CD4-positive, alpha-beta T cell (primary cell): ENCODE results near the gene MTHFR. TPM values are rescaled to one million over a fixed set of nuclear protein-coding genes. Genes with fewer than 3 reads are reported as not detected.

Source experiments
- ATAC-seq: fragments of 200-7000 bp; cut with Tn5 transposase; one replicate; pipeline ENCODE4 v1.10.0; 2022; ENCODE audit warnings: mild to moderate bottlenecking; ENCODE audit not compliant: poor library complexity
- CTCF ChIA-PET: fragments of 350-600 bp; sonication (Branson Sonifier 250); formaldehyde crosslinking; loops from one replicate; lab custom pipeline; 2021; ENCODE audit warnings: antibody characterized with exemption, inconsistent platforms; lab: Charles Lee
- POLR2A ChIA-PET: fragments of 350-600 bp; sonication (Branson Sonifier 250); formaldehyde crosslinking; loops from one replicate; lab custom pipeline; 2021; ENCODE audit warnings: antibody characterized with exemption, inconsistent platforms; lab: Charles Lee
- DNase-seq, 14 experiments: peaks; one replicate each; pipeline ENCODE4 v3.0.0-alpha.2; 2013 to 2020; ENCODE audit warnings: mixed read lengths in 2 of 14
- H3K27ac ChIP-seq, 2 donors: one replicate each; pipeline versions ENCODE4 v1.5.1 to v1.7.0; 2013; ENCODE audit warnings: low read length in 2 of 2, low read depth in 1 of 2, mild to moderate bottlenecking in 1 of 2
- H3K27me3 ChIP-seq, 2 experiments: 1 replicate in 1 of 2; 2 replicates in 1 of 2; pipeline versions ENCODE4 v1.6.1 to v1.7.0; 2013; ENCODE audit warnings: low read length in 2 of 2, control low read depth in 1 of 2, mild to moderate bottlenecking in 1 of 2, moderate library complexity in 1 of 2; ENCODE audit not compliant: insufficient read depth in 2 of 2, control insufficient read depth in 1 of 2
- H3K36me3 ChIP-seq: one replicate; pipeline ENCODE4 v1.6.1; 2013; ENCODE audit warnings: low read length, control low read depth; ENCODE audit not compliant: insufficient read depth
- H3K4me1 ChIP-seq: one replicate; pipeline ENCODE4 v1.6.1; 2013; ENCODE audit warnings: low read length, control low read depth; ENCODE audit not compliant: insufficient read depth
- H3K4me3 ChIP-seq: one replicate; pipeline ENCODE4 v1.5.1; 2013; ENCODE audit warnings: mild to moderate bottlenecking, low read length, moderate library complexity
- H3K9me3 ChIP-seq, 2 experiments: 1 replicate in 1 of 2; 2 replicates in 1 of 2; pipeline versions ENCODE4 v1.6.1 to v1.7.0; 2013; ENCODE audit warnings: low read length in 2 of 2, mild to moderate bottlenecking in 2 of 2, control low read depth in 1 of 2, moderate library complexity in 1 of 2; ENCODE audit not compliant: control insufficient read depth in 1 of 2, insufficient read depth in 1 of 2
- H3K27ac Mint-ChIP-seq: one replicate; pipeline ENCODE4 v1.8.0; 2020; ENCODE audit warnings: mixed read lengths
- H3K27me3 Mint-ChIP-seq: one replicate; pipeline ENCODE4 v1.8.0; 2021; ENCODE audit warnings: mixed read lengths
- H3K36me3 Mint-ChIP-seq: one replicate; pipeline ENCODE4 v1.8.0; 2021; ENCODE audit warnings: low read depth, mixed read lengths
- H3K4me1 Mint-ChIP-seq: one replicate; pipeline ENCODE4 v1.8.0; 2021; ENCODE audit warnings: low read depth, mixed read lengths
- H3K4me3 Mint-ChIP-seq: one replicate; pipeline ENCODE4 v1.8.0; 2020; ENCODE audit warnings: mild to moderate bottlenecking, mixed read lengths
- H3K9me3 Mint-ChIP-seq: one replicate; pipeline ENCODE4 v1.8.0; 2020; ENCODE audit warnings: mixed read lengths
- intact Hi-C, 2 experiments: fragments of 100-400 bp; cut with DNase I in 1 of 2; cut with micrococcal nuclease in 1 of 2; formaldehyde crosslinking; loops; one replicate each; pipeline versions ENCODE4 v1.15.1 to v1.9.0; 2023 to 2025; cut with DNase I, micrococcal nuclease
- total RNA-seq, 174 experiments: library from RNA in 2 of 174; stranded (reverse) in 2 of 174; gene quantifications; one replicate each; pipeline ENCODE4 v1.2.3 and lab custom pipeline; 2021 to 2026
- TF ChIP-seq, protein P1 (sequence below): fragments of 200-600 bp; IDR thresholded peaks from one replicate; pipeline ENCODE4 v1.8.0; 2022; ENCODE audit warnings: antibody characterized with exemption, mild to moderate bottlenecking

MTHFR gene
- total RNA-seq, 2 experiments from 2014 or later, result 30.8 to 31.3 TPM

DNA sequence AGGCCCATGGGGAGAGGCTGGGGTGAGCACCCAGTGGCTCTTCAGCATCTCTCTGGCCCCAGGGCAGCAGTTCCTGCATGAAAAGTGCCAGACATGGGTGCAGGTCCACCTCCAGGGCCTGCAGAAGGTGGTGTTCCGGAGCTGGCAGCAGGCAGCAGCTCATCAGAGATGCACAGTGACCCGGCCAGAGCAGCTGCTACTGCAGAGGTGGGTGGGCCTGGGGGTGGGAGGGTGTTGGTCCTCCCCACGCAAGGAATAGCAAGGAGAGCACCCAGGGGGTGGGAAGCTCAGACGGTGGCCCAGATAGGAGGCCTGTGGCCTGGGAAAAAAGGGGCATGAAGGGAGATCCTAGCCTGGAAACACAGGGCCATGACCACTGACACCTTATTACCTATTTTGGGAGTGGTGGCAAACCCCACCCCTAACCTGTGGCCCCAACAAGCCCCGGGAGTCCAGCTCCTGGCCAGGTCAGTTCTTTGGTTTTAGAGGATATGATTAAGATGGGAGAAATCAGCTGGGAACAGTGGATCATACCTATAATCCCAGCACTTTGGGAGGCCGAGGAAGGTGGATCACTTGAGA, 23.5 kb downstream of the MTHFR start:
- peaks cover 13% of the 10 kb centered on the region for H3K4me1 ChIP-seq
- ATAC-seq (no peak), DNase-seq (peak in 1 of 14 experiments; percentile 9)
- no peaks in the 10 kb centered on the region for H3K4me1 Mint-ChIP-seq
- no peaks in the 10 kb centered on the region for H3K9me3 ChIP-seq
- H3K4me3 Mint-ChIP-seq, result no peak overlapping the region
- POLR2A ChIA-PET, result no interaction called here
- intact Hi-C loops, result no loop called here
- no peak overlapping the region for H3K27ac ChIP-seq
- no peaks in the 10 kb centered on the region for H3K36me3 ChIP-seq
- CTCF ChIA-PET, result no interaction called here
- H3K9me3 Mint-ChIP-seq, result no peaks in the 10 kb centered on the region
- TF ChIP-seq, protein P1, sequence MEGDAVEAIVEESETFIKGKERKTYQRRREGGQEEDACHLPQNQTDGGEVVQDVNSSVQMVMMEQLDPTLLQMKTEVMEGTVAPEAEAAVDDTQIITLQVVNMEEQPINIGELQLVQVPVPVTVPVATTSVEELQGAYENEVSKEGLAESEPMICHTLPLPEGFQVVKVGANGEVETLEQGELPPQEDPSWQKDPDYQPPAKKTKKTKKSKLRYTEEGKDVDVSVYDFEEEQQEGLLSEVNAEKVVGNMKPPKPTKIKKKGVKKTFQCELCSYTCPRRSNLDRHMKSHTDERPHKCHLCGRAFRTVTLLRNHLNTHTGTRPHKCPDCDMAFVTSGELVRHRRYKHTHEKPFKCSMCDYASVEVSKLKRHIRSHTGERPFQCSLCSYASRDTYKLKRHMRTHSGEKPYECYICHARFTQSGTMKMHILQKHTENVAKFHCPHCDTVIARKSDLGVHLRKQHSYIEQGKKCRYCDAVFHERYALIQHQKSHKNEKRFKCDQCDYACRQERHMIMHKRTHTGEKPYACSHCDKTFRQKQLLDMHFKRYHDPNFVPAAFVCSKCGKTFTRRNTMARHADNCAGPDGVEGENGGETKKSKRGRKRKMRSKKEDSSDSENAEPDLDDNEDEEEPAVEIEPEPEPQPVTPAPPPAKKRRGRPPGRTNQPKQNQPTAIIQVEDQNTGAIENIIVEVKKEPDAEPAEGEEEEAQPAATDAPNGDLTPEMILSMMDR, result no peak
- H3K27ac Mint-ChIP-seq, result no peak overlapping the region
- no peaks in the 10 kb centered on the region for H3K27me3 ChIP-seq
- H3K4me3 ChIP-seq, result no peak overlapping the region
- no peaks in the 10 kb centered on the region for H3K27me3 Mint-ChIP-seq
- no peaks in the 10 kb centered on the region for H3K36me3 Mint-ChIP-seq

DNA sequence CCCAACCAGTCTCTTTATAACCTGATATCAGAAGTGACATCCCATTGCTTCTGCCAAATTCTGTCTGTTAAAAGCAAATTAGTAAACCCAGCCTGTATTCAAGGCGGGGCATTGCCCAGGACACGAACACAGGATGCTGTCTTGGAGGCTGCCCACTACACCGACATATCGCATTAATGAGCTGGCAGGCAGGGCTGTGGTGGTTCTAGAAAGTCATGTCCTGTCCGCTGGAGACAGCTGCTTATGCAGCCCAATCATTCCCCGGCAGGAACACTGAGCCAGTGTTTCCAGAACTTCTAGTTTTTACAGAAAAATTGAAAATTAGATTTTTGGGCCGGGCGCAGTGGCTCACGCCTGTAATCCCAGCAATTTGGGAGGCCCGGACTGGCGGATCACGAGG, 24.5 kb downstream of the MTHFR start:
- no peak for ATAC-seq
- POLR2A ChIA-PET, result no interaction called here

DNA sequence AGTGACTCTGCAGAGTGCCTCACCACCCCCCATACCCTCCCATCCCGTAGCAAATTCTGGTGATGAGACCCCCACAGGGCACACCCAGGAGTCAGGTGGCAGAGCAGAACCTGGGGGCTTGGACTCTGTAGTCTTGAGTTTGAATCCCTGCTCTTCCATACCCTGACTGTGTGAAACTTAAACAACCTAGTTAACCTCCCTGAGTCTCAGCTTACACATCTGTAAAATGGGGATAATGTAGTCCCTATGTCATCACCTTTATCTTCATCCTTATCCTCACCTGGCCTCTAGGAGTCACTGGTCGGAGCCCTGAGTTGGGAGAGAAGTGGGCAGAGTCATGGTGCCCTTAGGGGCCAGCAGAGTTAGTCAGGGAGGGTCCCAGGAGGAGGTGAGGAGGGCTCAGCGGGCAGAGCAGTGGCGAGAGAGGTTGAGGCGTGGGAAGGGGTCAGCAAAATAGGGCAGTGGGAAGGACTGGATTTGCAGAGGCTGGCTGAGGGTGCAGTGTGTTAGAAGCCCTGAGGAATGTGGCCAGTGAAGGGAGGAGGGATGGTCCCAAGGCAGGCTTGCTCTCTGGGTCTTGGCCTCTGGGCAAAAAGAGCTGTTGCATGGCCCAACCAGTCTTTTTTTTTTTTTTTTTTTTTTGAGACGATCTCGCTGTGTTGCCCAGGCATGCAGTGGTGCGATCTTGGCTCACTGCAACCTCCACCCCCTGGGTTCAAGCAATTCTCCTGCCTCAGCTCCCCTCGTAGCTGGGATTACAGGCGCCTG, 25.2 kb downstream of the MTHFR start:
- ATAC-seq (no peak), DNase-seq (no peak)
- Mint-ChIP-seq H3K4me3 (no peak overlapping the region), H3K9me3 (no peaks in the 10 kb centered on the region), H3K27ac (no peak overlapping the region), H3K4me1 (no peaks in the 10 kb centered on the region), H3K27me3 (no peaks in the 10 kb centered on the region), H3K36me3 (no peaks in the 10 kb centered on the region)
- CTCF ChIA-PET, result no interaction called here
- TF ChIP-seq, protein P1, result no peak
- Histone ChIP-seq H3K4me3 (no peak overlapping the region), H3K36me3 (no peaks in the 10 kb centered on the region), H3K4me1 (peaks cover 13% of the 10 kb centered on the region), H3K27ac (no peak overlapping the region), H3K9me3 (no peaks in the 10 kb centered on the region), H3K27me3 (no peaks in the 10 kb centered on the region)
- POLR2A ChIA-PET, result no interaction called here
- intact Hi-C loops, result no loop called here

More for the DNA sequence above, 24.5 kb downstream of the MTHFR start:
- TF ChIP-seq, protein P1, result no peak
- Mint-ChIP-seq H3K36me3 (no peaks in the 10 kb centered on the region), H3K27ac (no peak overlapping the region), H3K9me3 (no peaks in the 10 kb centered on the region), H3K4me1 (no peaks in the 10 kb centered on the region), H3K4me3 (no peak overlapping the region), H3K27me3 (no peaks in the 10 kb centered on the region)
- CTCF ChIA-PET, result no interaction called here
- Histone ChIP-seq H3K27me3 (no peaks in the 10 kb centered on the region), H3K27ac (no peak overlapping the region), H3K4me3 (no peak overlapping the region), H3K4me1 (peaks cover 13% of the 10 kb centered on the region), H3K9me3 (no peaks in the 10 kb centered on the region), H3K36me3 (no peaks in the 10 kb centered on the region)
- no peak for DNase-seq
- intact Hi-C loops, result no loop called here
